ENCODE results near the gene RTCA.

DNA sequence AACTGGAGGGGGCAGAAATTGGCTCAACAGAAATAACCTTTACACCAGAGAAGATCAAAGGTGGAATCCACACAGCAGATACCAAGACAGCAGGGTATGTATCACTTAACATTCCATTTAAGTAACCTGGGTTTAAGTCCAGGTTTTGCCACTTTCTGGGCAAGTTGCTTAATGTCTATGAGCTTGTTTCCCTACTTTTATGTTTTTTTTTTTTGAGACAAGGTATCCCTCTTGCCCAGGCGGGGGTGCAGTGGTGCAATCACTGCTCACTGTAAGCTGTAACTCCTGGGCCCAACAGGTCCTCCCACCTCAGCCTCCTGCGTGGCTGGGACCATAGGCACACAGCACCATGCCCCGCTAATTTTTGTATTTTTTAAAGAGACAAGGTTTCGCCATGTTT is 2.2 kb downstream of the RTCA start:
- TF ChIP-seq EZH2 (IDR thresholded peaks at IDR 0.05), result no peak
- TF ChIP-seq, protein P1, sequence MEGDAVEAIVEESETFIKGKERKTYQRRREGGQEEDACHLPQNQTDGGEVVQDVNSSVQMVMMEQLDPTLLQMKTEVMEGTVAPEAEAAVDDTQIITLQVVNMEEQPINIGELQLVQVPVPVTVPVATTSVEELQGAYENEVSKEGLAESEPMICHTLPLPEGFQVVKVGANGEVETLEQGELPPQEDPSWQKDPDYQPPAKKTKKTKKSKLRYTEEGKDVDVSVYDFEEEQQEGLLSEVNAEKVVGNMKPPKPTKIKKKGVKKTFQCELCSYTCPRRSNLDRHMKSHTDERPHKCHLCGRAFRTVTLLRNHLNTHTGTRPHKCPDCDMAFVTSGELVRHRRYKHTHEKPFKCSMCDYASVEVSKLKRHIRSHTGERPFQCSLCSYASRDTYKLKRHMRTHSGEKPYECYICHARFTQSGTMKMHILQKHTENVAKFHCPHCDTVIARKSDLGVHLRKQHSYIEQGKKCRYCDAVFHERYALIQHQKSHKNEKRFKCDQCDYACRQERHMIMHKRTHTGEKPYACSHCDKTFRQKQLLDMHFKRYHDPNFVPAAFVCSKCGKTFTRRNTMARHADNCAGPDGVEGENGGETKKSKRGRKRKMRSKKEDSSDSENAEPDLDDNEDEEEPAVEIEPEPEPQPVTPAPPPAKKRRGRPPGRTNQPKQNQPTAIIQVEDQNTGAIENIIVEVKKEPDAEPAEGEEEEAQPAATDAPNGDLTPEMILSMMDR (IDR thresholded peaks at IDR 0.05), result no peak

All from neural progenitor cell (in vitro differentiated cells).